GM19025 (cell line): ENCODE measurements around the gene ADAM33.

ENCODE experiments used
- ATAC-seq: cut with Tn5 transposase; IDR thresholded peaks from one replicate; pipeline ENCODE4 v1.9.1; 2021; ENCODE audit warnings: mild to moderate bottlenecking, low read depth, moderate library complexity; ENCODE audit not compliant: unreplicated experiment

The ADAM33 gene, protein sequence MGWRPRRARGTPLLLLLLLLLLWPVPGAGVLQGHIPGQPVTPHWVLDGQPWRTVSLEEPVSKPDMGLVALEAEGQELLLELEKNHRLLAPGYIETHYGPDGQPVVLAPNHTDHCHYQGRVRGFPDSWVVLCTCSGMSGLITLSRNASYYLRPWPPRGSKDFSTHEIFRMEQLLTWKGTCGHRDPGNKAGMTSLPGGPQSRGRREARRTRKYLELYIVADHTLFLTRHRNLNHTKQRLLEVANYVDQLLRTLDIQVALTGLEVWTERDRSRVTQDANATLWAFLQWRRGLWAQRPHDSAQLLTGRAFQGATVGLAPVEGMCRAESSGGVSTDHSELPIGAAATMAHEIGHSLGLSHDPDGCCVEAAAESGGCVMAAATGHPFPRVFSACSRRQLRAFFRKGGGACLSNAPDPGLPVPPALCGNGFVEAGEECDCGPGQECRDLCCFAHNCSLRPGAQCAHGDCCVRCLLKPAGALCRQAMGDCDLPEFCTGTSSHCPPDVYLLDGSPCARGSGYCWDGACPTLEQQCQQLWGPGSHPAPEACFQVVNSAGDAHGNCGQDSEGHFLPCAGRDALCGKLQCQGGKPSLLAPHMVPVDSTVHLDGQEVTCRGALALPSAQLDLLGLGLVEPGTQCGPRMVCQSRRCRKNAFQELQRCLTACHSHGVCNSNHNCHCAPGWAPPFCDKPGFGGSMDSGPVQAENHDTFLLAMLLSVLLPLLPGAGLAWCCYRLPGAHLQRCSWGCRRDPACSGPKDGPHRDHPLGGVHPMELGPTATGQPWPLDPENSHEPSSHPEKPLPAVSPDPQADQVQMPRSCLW

GRCh38 chr20:3681931-3682781 lies at the start of gene ADAM33:
ADAM33 (minus strand) TSS chr20:3682010; CDS start chr20:3682004, 6 bp downstream.
- ATAC-seq, result no peak

- ATAC-seq, result no peak
These were observed 49.2 kb upstream of the ADAM33 start for GRCh38 chr20:3730803-3731672.

GRCh38 chr20:3729811-3730540 lies 48.2 kb upstream of the ADAM33 start:
- ATAC-seq, result no peak

DNA sequence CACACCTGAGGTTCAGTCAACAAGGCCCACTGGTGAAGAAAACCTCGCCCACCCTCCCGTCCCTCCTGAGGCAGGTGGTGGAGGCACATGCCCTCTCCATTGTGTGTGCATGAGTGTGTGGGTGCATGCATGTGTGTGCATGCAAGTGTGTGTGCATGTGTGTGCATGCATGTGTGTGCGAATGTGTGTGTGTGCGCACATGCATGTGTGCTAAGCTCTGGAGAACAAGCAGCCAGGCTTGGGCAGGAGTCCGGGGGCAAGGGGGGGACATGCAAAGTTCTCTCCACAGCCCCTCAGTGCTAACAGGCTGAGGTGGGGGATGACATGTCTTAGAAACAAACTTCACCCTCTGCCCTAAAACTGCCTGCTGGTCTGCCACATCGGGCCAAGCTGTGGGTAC lies 47.6 kb upstream of the ADAM33 start:
- ATAC-seq, result no peak

- no peak for ATAC-seq
These were observed 47.1 kb upstream of the ADAM33 start for GRCh38 chr20:3728876-3729275.

DNA sequence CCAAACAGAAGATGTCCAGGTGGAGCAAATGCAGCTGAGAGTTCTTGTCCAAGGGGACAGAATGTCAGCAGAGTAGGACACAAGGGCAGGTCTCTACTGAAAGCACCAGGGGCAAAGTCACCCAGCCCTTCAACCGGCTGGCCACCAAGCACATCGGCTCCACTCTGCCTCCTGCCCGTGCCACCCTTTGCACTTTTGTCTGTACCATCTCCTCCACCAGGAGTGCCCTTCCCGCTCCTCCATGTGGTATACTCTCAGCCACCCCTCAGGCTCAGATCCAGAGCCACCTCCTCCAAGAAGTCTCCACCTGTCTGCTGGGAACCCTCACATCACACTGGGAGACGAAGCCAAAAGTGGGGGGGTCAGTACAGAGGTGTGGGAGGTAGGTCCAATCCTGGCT lies 46.5 kb upstream of the ADAM33 start:
- no peak for ATAC-seq

- no peak for ATAC-seq
These were observed 45.7 kb upstream of the ADAM33 start for GRCh38 chr20:3727401-3728021.

DNA sequence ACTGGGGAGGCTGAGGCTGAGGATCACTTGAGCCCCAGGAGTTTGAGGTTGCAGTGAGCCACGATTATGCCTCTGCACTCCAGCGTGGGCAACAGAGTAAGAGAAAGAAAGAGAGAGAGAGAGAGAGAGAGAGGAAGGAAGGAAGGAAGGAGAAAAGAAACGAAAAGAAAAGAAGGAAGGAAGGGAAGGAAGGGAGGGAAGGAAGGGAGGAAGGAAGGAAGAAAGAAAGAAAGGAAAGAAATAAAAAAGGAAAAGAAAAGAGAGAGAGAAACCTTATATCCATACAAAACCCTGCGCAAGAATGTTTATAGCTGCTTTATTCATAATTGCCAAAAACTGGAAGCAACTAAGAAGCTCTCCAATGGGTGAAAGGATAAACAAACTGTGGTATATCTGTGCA lies 42.5 kb upstream of the ADAM33 start:
- ATAC-seq, result no peak

DNA sequence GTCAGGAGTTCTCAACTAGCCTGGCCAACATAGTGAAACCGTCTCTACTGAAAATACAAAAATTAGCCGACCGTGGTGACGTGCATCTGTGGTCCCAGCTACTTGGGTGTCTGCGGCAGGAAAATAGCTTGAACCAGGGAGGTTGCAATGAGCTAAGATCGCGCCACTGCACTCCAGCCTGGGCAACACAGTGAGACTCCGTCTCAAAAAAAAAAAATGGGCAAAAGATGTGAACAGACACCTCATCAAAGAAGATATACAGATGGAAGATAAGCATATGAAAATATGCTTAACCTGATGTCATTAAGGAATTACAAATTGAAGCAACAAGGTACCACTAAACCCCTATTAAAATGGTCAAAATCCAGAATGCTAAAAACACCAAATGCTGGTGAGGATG lies 41.5 kb upstream of the ADAM33 start:
- ATAC-seq, result no peak

DNA sequence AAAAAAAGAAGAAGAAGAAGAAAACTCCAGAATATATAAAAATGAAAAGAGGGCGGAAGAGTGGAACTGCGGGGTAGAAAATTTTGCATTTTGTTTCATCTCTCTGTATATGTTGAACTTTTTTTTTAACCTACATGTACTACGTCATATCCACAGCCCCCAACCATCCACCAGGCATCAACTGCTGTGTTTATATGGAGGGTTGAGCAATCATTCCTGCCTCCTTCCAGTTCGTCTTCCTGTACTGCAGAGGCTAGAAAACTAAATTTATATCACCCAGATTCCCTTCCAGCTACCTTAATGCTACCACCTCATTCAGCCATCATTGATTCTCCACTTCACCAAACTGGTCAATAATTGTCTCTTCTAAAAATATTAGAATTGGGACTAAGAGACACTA lies 40.1 kb upstream of the ADAM33 start:
- no peak for ATAC-seq

DNA sequence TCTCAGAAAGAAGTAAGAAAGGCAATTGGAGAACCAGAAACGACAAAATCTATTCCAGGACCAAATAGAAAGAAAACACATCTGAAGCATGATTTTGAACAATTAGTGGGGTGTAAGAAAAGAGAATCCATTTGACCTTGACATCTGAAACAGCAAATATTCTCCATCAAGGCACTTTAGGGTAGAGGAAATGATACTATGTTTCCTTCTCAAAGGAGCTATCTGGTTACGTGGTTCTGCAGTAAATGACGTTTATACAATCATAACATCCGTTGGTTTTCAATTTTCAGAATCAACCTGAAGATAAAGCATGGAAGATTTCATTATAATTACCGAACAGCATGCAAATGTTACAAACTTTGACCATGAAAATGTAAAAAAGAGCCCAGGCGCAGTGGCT lies 38.8 kb upstream of the ADAM33 start:
- ATAC-seq, result no peak

DNA sequence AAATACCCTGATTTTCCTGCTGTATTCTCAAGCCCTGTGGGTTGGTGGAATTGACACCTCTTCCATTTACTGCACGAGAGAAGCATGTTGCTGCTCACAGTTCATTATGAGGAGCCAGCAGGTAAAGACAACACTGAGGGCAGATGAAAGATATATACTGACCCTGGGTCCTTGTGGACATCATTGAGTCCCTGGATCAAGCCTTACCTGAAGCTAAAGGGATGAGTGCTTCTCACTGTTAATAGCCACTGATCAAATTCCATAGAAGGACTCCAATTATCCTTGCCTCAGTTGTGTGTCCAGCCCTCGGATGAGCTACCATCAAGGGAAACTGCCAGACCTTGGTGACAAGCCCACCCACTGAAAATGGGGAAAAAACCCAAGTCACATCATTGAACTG lies 38.3 kb upstream of the ADAM33 start:
- no peak for ATAC-seq

GRCh38 chr20:3719046-3719445 lies 37.2 kb upstream of the ADAM33 start:
- no peak for ATAC-seq

GRCh38 chr20:3716195-3716834 lies 34.5 kb upstream of the ADAM33 start:
- no peak for ATAC-seq

DNA sequence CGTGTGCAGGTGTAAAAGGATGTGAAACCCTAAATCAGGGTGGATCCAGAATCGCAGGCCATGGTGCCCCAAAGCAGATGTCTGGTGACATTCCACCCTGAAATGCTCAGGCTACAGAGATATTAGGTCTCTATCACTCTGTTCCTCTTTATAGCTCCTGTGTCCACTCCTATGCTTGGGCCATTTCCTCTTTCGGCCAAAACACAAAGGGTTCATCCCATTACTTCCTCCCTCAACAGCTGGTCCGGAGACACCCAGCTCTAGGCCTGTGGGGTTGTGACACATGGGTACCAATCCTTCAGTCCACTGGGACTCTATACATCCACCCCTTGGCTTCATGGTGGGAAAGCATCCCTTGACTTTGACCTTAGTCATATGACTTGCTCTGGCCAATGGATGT lies 32.3 kb upstream of the ADAM33 start:
- no peak for ATAC-seq

- ATAC-seq, result no peak
These were observed 30.6 kb upstream of the ADAM33 start, which contains the start of gene SIGLEC1 for GRCh38 chr20:3712279-3712873. SIGLEC1 (minus strand) TSS chr20:3712600; CDS start chr20:3707128, 5,472 bp downstream.

DNA sequence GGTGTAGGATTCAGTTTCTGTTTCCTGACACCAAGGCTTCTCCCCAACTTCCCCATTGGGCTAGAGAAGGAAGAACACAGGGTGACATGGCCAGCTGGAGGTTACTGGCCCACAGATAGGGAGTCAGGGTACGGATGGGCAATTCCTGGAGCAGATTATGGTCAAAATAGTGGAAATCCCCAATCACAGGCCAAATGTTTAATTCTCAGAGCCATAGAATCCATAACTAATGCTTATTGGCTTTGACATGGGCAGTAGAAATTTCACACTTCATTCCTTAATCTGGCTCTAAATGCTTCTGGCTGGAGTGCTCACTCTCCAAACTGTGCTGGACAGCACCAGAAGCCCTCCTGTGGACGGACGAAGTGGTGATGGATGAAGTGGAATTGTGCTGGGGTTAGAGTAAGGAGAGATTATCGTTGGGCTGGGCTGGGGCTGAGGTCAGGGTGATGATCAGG lies 29.7 kb upstream of the ADAM33 start:
- no peak for ATAC-seq
